T-helper 1 cell (primary cell): ENCODE measurements around the gene ZNF304.

ENCODE experiments used
- DNase-seq, 5 donors: peaks; one replicate each; pipeline ENCODE4 v3.0.0-alpha.2; 2012 to 2020
- total RNA-seq, 4 donors: gene quantifications; one replicate each; lab custom pipeline; 2026; lab: John Stamatoyannopoulos, UW

ZNF304 gene
- total RNA-seq: 6.0 to 21.4 (median 14.7) reads per million in 4 donors

GRCh38 chr19:57350877-57351805, at the start of gene ZNF304:
Gene ZNF304 (plus strand): TSS chr19:57351271. CDS start chr19:57351665, 394 bp downstream.
- peak; percentile 65 to 91 (median 72) for DNase-seq

DNA sequence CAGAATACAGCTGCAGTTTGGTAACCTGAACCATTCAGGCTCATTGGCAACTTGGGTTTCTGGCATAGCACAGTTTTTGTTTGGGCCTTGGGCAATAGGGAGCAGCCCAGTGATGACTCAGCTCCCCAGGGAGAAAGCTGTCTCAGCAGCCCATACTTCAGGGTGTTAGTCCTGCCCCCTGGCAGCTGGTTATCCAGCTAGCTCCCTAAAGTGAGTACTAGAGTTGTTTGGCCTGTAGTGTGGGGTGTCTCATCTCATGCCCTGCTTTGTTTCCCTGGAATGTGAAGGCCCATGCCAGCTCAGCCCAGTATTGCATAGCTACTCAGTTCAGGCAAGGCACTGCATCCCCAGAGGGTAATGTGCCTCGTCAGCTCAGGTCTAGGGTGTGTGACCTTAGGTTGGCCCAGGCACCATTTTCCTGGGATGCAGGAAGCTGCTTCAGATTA, 49.0 kb upstream of the ZNF304 start:
- no peak for DNase-seq

GRCh38 chr19:57302727-57303401, 48.2 kb upstream of the ZNF304 start:
- DNase-seq: no peak

DNA sequence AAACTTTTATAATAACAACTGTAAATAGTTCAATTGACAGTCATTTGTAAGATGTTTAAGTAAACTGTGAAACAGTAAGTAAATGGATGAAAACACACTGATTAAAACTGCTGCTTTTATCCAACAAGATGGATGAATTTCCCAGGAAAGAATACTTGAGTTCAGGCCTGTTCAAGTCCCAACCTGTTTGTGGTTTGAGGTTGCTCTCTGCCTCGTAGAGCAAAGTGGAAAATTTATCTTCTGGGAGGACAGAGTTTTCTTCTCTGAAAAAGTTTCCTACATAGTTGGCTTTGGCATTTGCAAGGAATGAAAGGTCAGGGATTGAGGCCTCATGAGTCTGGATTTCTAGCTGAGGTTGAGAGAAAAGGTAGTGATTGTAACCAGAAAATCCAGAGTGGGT, 46.0 kb upstream of the ZNF304 start:
- no peak for DNase-seq

GRCh38 chr19:57308514-57308913, 42.6 kb upstream of the ZNF304 start:
- no peak for DNase-seq

DNA sequence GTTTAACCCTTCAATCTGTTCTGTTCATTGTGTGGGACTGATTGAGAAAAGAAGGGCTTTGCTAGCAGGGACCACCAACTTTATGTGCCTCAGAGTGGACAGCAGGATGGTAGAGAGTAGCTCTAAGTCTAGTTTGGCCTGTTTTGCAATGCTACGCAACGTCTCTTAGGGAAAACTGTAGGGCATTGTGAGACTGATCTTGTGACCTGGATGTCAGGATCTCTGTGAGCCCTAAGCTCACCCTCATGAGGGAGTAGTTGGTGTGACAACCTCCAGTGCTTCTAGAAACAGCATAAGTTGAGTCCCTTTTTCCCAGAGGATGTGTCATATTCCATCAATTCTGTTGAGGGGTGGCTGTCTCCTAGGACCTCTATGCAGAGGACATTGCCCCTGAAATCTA, 40.3 kb upstream of the ZNF304 start:
- DNase-seq: no peak

DNA sequence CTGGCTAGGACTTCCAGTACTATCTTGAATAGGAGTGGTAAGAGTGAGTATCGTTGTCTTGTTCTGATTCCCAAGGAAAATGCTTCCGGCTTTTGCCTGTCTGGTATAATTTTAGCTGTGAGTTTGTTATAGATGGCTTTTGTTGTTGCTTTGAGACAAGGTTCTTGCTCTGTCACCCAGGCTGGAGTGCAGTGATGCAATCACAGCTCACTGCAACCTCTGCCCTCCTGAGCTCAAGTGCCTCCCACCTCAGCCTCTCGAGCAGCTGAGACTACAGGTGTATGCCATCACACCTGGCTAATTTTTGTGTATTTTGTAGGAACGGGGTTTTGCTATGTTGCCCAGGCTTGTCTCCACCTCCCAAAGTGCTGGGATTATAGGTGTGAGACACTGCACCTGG, 36.9 kb upstream of the ZNF304 start:
- no peak for DNase-seq

GRCh38 chr19:57317503-57317902, 33.6 kb upstream of the ZNF304 start:
- DNase-seq: no peak

GRCh38 chr19:57319869-57320179, 31.2 kb upstream of the ZNF304 start:
- DNase-seq: no peak

DNA sequence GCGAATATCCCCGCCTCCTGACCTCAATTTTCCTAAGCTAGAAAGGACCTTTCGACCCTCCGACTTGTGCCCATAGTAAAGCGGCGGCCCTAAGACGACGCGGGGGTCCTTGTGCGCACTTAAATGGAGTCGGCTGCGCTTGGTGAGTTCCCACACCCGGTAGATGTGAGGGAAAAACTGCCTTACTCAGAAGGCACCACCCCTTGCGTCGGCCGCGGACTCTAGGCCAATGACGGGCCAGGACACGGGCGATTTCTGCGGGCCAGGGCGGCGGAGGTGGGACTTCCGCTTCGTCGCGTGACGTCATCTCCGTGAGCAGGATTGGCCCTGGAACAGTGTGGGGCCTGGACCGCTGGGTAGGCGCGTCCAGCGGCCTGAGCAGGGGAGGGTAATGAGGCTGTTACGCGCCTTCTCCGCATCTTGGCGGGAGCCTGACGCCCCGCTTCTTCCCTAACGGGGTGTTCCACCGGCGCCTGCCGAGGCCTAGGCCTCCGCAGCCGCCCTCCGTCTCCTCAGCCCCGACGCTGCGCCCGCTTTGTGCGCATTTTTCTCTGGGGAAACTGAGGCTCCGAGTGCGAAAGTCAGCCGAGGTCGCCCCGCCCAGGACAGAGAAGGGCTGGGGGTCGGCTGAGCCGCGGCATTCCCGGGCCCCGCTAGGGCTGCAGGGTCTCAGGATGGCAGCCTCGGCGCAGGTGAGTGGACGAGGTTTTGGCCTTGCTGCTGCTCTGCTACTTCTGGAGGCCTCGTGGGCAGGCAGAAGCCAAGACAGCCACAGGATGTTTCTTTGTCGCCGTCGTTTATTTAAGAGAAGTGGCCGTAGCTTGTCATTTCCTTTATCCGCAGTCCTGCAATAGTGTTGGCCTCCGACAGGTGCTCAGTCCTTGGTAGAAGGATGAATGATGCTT, 30.6 kb upstream of the ZNF304 start, which contains the start of gene ZNF543:
Gene ZNF543 (plus strand): TSS at position 293 of the 905 bp plus-strand sequence. CDS start 382 bp downstream, at position 675.
- DNase-seq: peak; percentile 81 to 95 (median 86)

- no peak for DNase-seq
Measured at GRCh38 chr19:57321116-57321515, 30.0 kb upstream of the ZNF304 start.

DNA sequence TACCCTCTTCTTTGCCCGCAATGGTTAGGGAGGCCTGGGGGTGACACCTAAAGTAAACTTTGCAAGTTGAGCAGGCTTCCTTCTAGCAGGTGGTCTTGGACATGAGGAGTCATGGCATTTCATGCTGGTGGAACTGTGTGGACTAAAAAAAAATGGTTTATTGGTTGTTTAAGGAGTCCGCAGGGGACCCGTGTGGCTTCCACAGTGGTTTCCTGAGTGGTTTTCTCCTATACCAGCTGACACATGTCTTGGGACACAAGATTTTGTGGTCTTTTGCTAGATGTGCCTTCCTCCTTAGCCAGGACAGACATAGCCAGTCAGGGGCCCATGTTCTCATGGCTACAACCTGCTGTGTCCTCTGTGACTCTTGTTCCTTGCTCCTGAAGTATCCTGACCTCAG, 29.3 kb upstream of the ZNF304 start:
- no peak for DNase-seq

GRCh38 chr19:57324992-57325391, 26.1 kb upstream of the ZNF304 start:
- DNase-seq: no peak

- DNase-seq: no peak
Measured at GRCh38 chr19:57327993-57328392, 23.1 kb upstream of the ZNF304 start.

DNA sequence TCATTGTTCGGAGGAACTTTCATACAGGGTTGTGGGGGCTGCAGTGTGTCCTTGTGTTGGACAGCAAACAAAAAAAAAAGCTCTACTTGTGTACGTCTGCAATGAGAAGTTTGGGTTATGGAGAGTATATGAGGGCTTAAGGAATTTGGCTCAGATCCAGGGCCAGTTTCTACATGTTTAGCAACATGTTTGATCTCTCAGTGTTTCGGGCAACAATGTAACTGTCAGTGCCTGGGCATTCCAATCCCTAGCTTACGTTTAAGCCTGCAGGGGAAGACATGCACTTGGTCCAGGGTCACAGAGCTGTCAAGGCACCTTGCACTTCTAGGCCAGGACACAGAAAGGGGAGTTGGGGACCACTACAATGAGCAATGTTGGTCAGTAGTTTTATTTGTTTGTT, 16.9 kb upstream of the ZNF304 start:
- no peak for DNase-seq

DNA sequence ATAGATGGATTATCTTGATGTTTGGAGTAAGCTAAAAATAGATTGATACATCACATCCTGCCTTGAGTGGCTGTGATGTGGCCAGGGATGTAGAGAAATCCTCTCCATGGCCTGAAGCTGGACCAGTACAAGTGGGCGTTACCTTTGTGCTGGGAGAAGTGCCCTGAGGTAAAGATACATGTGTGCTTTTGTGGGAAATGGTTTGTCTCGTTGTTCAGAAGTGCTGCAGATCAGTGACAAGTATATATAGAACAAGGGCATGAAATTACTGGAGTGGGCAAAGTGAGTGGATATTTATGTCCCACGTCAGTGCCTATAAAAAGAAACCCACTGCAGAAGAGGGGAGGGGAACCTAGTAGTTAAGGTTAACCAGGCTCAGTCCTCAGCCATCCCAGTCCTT, 12.2 kb upstream of the ZNF304 start:
- no peak for DNase-seq

GRCh38 chr19:57342582-57342981, 8.5 kb upstream of the ZNF304 start:
- no peak for DNase-seq

- no peak for DNase-seq
Measured at GRCh38 chr19:57348136-57348535, 2.9 kb upstream of the ZNF304 start.

DNA sequence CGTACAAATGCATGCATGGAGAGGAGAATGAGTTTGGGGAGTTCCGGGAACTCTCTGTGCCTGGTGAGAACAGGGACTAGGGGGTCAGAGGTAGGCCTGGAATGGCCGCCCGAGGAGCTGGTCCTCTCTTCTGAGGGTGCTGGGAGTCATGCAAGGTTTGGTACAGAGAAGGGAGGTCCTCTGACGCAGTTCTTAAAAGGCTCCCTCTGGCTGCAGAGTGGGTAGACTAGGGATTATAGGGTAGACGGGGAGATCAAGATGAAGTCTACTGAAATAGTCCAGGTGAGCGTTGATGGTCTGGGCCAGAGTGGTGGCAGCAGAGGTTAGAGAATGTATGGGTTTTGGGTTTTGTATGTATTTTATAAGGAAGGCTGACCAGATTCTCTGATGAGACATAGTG, 796 bp downstream of the ZNF304 start:
- DNase-seq: no peak

DNA sequence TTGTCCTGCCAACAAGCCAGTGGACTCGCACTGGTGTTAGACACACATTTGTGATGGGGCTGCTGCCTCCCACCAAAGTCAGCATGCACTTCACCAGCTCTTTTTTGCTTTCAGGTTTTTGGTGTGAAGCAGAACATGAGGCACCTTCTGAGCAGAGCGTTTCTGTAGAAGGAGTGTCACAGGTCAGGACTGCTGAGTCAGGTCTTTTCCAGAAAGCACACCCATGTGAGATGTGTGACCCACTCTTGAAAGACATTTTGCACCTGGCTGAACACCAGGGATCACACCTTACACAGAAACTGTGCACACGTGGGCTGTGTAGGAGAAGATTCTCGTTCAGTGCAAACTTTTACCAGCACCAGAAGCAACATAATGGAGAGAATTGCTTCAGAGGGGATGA, 4.8 kb downstream of the ZNF304 start:
- no peak for DNase-seq

GRCh38 chr19:57357406-57357805, 6.3 kb downstream of the ZNF304 start:
- DNase-seq: no peak

DNA sequence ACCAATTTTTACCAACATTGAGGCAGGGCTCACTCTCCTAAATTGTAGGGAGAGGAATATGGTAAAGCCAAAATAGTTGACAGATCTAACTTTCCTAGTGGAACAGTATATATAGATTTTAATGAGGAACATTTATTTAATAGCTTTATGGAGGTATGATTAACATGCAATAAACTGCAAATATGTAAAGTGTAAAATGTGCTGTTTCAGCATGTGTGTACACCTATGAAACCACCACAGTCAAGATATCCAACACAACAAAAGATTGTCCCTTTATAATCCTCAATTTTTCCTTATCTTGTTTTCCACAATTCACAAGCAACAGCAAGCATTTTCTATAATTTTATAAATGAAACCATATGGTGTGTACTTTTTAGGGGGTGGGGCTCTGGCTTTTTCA, 8.2 kb downstream of the ZNF304 start:
- no peak for DNase-seq

DNA sequence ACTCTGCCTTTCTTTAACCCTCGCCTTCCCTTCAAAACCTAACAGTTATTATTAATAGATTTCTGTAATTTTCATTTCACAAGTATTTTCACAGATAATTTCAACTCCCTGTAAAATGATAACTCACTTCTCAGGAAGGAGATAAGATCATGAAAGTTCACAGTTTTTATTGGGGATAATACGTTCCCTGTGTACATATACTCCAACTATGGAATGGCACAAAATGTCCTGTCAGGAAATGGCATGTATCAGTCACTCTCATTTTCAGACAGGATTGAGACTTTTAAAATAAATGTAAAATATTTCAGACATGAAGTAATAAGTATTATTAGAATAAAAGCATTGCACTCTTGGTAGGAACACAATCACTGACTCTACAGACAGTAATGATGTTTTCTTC, 11.3 kb downstream of the ZNF304 start:
- no peak for DNase-seq
